ENCODE measurements around the gene UNC79. TPM values are rescaled to one million over a fixed set of nuclear protein-coding genes. Genes with fewer than 3 reads are reported as not detected.

UNC79 gene
- total RNA-seq, 1 donor from 2014 or later = 0.41 TPM

DNA sequence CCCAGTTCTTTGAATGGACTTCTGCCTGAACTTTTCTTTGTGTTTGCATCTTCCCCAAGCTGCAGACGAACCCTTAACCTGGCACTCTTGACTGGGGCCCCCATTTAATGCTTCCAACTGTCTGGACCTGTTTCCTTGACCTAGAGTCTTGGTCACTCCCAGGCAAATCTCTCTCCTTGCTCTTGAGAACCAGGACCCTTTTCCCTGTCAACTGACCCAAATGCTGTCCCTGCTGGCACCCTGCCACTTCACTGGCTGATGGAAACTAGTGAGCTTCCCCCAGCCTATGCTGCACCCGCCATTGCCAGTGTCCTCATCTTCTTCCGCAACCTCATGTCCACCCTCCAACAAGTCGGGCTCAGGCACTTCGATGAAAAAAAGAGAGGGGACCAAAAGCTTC is 278.1 kb downstream of the UNC79 start:
- no peak for DNase-seq

DNA sequence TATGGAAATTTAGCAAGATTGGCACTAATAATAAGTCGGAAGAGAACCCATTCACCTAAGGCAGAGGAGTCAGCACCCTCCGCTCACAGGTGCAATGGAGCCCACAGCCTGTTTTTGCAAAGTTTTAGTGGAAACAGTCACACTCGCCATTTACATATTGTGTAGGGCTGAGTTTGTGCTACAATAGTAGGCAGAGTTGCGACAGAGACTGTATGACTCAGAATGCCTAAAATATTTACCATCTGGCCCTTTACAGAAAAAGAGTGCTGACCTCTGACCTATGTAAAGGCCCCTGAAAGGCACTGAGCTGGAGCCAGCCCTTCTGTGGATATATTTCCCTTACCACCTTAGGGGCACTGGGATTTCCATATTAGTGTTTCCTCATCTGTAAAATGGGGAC is 278.5 kb downstream of the UNC79 start:
- no peak for DNase-seq

DNA sequence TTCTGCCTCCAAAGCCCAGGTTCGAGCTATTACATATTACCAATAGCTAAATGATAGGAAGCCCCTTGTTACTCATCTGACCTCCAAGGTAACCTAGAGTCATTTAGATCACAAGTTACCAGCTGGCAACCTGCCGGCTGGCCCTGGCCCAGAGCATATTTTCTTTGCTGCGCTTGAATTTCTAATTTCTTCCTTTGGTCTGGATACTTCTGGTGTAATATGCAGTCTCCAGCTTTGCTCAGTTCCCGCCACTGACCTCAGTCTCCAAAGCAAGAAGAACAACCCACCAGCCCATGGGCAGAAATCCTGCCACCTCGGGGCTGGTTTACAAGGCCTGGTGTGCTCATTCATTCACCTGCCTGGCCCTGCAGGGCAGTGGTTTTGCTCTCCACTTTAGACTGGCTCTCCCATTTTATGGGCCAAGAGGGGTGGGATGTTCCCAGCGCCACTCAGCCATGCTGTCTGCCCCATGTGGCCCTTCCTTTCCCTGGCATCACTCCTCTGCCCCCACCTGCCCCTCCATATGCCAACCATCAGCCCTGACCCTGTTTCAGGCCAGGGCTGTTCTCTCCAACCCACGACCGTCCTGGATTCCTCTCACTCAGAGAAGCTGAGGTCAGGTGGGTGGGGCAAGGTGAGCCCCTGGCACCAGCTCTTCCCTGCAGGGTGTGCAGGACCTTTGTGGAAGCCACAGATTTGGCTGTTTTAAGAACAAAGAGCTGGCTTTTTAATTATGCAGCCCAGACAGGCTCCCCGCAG is 281.5 kb downstream of the UNC79 start:
- no peak for DNase-seq

DNA sequence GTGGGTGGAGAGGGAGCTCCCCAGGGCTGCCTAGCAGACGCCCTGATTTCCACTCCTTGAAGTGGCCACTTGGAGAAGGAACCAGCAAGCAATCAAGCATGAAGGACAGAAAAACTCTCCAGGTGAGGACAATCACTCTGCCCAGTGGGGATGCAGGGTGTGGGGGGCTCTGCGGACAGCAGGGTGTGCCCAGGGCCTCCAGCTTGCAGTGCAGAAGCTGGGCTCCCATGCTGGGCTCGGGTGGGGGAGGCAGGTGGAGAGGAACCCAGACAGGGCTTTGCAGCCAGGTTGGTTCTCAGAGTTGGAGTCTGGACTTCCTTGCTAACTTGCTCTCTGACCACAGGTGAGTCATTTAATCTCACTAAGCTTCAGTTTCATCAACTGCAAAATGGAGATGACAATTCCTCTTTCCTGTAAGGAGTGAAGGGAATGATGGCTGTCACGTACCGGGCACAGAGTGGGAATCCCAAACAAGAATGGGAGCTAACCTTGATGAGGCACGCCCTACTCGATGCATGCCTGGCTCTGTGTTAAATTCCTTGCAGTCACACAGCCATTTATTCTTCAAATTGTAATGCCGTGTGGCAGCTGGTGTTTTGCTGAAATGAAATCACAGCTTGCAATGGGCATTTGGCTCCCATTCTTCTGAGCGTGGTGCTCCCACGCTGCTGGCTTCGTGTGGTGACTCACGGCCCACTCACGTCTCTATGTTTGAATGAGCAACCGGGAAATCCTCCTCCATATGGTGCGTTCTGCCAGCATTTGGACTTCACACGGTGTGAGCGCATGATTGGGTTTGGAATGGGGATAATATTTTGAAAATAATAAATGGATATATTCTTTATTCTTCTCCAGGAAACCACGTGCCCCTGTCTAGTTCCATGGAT is 282.3 kb downstream of the UNC79 start:
- peak; percentile 35 for DNase-seq

DNA sequence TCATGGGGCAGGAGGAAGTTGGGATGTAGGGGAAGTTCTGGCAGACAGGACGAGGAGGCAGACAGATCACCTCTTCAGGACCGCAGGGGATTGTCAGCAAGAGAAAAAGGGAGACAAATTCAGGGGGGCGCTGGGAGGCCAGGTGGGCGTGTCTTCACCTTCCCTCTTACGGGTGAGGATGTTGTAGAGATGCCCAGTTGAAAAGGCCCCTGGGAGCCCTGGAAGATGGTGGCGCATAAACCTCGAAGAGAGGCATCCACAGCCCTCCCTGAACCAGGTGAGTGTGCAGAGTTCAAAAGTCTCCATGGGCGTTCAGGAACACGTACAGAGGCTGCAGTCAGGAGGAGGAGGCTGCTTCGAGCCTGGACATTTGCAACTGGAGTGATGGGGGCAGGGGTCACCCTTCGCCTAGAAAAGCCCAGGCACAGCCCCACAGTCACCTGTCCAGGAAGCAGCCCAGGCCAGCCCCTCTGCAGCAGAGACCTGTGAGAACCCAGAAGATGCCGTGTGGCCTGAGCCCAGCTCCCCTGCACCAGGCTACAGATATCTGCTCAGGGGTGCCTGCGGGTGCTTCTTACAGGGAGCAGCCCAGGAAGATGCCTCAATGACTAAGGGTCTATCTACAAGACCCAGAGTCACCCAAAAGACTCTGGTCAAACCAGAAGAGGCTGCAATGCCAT is 283.1 kb downstream of the UNC79 start:
- no peak for DNase-seq

DNA sequence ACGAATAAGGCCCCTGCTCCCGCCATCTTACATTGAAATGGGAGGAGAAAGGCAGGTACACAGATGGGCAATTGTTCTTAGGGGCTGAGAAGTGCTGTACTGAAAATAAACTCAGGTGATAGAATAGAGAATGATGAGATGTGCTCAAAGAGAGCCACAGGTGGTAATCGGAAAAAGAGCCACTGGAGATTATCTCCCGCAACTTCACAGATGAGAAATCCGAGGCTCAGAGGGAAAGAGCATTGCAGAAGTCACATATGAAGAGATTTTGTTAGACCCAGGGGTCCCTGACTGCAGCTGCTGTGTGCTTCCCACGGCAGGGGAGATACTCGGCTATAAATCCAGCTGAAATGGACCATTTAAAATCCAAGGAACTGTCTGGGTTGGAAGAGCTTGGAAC is 283.9 kb downstream of the UNC79 start:
- no peak for DNase-seq

DNA sequence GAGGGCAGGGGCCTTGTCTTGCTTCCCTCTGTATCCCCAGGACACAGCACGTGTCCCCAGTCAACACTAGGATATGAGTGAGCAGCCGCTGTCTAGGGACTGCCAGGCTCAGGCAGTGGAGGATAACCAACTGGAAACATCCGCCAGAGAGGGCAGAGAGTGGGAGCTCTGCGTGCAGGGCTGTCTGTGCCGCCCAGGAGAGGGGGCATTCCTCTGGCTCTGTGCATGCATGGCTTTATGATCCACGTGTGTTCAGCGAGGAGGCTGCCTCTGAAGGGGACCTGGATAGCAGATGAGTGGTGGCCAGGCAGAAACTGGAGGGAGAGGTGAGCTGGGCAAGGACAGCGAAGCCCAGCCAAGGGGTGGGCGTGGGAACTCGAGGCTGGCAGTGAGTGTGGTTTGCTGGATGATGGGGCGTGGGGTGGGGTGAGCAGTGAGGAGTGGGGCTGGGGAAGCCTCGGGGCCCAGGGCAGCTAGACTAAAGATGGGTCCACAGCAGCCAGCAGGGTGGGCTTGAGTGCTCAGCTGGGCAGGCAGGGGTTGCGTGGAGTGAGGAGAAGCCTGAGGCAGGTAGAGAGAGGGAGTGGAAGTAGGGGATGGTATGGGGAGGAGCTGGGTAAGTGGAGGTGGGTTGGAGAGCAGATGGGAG is 284.7 kb downstream of the UNC79 start:
- no peak for DNase-seq

DNA sequence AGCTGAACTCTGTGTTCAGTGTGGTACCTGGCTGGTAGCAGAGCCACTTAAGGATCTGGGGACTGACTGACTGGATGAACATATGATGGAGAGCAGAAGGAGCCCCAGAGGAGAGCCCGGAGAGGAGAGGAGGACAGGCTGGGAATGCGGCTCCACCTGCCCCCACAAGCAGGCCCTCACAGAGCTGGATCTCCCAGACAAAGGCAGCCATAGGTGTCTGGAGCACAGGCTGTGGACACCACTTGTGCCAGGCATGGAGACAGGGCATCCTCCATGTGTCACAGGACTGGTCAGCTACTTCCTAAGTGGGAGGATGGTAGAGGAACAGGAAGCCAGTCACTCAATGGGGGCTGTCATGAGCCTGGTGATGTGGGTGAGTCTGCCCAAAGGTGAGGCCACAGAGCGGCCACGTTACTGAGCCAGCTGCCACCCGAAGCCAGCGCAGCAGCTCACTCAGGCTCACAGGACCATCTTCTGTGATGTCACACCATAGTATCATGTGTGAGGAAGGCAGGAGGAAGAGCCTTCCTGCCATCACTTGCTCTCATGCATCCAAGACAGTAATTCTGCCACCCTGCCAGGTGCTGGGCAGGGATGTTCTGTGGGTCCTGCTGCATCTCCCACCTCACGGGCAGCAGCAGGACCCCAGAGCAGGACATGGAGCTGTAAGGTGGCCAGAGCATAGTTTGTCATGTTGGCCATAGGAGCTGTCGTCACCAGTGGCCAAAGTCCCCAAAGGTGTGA is 285.4 kb downstream of the UNC79 start:
- DNase-seq = no peak

DNA sequence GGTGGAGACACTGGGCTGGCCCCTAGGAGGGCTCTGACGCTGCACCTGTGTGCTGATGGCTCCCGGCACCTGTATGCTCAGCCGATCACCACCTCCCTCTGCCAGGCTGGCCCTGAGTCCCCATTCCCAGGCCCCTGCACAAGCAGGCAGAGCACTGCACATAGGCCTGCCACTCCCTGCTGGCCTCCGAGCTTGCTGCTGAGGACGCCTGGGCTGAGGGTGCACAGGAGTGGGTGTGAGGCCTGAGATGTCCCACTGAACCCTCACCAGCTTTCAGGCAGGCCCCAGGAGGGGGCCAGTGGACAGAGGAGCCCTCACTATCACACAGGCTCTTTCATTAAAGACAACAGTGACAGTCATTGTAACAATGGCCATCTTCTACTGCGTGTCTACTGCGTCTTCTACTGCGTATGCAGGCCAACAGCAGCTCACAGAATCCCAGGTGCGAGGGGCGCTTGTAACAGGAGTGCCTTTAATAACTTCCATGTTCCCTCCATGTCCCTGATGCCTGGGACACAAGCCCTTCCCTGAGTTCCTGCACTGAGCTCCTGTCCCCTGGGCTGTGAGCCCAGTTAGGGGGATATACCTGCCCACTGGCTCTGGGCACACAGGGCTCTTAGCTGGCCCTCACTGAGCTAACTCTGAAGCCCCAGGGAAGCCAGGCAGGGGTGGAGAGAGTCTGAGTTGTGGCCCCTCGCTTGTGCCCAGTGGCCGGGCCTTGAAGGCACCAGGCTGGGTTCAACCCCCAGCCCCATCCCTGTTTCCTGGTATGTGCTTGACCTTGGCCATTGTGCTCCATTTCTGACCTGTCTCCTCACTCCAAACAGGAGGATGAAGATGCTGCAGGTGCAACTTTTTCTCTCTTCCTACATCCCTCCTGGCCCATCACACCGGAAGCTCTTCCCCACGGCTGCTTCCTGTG is 286.3 kb downstream of the UNC79 start:
- no peak for DNase-seq

DNA sequence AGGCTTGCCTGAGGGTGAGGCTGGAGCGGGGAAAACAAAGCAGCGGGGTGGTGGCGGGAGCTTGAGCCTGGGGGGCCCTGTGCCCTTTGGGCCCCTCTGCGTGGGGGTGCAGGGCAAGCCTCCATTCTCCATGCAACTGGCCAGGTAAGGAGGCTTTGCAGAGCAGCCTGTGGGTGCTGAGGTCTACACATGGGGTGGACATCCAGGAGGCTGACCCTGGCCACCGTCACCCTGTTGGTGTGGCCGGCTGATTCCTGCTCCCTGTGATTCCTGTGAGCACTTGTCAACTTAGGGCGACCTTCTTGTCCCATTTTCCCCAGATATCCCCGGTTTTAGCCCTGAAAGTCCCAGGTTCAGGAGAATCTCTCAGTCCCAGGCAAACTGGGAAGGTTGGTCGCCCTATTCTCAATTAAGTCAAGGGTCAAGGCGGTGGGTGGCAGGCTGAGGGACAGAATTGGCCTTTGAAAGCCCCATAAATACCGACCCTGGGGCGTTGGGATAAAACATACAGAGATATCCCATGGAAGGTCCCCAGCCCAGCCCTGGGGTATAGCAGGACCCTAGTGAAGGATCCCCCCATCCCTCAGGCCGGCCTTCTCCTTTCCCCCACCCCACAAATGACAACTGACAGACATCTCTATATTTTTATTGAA is 287.1 kb downstream of the UNC79 start:
- DNase-seq = no peak

DNA sequence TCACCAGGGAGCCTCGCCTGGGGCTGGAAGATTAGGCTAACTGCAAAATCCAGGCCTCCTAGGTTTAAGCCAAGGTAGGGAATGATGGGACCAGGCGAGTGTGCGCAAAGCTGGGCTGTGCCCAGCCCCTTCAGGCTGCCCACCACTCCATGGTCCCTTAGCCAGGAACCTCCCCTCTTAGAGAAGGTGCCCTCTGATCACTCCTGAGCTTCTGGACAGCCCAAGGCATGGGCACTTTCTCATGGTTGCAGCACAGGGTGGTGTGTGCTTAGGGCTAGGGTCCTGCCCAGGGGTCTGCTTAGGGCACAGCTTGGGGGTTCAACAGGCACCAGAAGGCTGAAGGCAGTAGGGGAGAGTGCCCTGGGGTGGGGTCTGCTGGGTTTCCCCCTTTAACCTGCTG is 288.5 kb downstream of the UNC79 start:
- no peak for DNase-seq

DNA sequence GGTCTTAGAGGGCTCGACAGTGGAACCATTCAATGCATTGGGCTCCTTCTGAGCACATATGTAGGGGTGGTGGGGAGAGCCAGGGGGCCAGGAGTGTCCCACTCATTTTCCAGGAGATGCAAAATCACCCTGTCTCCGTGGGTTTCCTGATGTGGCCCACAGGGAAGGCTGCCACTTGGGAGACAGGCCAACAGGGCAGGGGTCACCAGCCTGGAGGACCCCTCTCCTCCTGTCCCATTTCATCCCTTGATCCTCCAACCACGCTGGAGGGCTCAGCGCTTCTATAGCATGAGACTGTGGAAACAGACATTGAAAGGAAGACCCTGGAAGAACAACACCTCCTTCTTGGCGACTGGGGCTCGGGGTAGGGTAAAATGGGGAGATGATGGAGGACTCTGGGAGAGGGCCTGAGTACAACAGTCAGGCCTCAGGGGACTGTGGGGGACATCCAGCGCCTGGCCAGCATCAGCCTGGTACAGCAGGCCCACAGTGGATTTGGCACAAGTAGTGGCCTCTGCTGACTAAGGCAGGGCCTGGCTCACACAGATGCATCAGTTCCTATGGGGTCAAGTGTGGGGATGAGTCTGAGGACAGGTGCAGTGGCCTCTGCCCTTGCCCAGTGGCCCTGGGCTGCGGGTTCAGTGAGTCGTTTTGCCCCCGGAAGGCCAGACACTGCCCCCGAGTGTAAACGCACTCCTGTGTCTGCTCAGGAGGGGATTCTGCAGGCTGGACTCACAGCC is 289.5 kb downstream of the UNC79 start:
- DNase-seq = no peak

DNA sequence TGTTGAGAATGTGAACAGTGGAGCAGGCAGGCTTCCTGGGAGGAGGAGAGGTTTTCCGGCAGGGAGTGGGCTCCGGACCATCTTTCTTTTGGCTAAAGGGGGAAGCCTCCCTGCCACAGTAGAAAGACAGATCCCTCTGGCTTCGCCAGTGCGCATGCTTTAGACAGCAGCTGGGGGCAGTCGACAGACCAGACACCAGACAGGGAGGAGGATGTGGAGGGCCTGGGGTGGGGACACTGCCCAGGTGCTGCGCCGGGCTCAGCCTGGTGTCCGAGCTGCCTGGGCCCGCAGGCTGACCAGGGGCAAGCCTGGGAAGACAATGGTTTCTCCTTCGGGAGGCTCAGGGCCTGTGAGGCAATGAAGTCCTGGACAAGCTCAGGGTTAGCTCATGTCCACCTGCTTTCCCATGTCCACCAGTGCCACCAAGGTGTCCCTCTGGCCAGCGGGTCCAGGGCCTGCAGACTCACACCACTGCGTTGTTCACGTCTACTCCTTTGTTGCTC is 290.3 kb downstream of the UNC79 start:
- no peak for DNase-seq

DNA sequence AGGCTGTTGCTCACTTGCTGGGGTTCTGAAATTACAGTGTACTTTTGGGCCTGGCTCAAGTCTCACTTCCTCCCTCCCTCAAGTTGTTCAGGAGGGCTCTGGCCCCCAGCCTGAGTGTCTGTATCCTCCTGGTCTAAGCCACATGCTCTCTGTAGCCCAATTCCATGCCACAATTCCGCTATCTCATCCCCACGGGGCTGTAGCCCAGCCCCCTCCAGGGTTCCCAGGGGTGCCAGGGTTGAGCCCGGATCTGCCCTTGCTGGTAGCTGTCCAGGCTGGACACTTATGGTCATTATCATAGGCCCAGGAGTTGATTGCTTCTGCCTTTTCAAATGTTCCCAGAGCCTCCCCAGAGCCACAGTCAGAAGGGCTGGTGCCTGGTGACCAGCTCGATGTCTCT is 292.3 kb downstream of the UNC79 start:
- no peak for DNase-seq

DNA sequence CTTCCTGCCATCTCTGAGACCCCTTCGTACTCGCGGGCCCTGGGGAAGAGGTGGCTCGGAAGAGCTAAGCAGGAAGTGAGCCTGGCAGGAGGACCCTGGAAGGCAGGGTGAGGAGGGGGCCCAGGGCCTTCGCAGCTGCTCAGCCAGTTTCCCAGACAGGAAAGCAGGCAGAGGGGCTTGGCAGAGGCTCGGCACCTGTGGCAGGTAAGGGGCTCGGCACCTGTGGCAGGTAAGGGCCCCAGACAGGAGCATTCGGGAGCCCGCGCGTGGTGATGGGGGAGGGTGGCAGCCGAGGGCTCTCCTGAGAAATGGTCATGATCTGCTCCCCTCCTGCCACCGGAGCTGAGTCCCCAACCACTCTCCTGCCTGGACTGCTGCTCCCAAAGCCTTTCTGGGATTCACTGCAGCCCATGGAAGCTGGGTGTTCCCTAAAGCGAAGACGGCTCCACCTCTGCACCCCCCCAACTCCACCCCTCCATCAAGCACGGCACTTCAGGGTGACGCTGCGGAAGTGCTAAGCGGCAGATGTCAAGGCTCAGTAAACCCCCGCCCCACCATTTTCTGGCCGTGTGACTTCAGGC is 294.4 kb downstream of the UNC79 start:
- DNase-seq = no peak

DNA sequence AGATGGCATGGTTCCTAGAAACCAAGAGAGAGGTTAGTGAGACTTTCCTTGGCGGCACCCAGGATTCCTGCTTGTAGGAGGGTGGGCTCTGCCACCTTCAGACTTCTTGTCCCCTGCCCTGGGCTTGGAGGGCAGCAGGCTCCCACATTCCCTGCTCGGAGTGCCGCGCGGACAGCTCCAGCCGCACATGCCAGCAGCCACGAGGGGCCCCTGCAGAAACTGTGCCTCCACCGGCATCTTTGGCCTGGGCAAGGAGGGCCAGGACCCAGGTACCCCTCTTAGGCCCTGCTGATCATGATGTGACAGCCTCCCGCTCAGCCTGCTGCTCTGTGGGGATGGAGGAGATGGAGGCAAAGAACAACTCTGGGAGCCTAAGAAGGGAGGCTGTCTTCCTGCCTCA is 295.3 kb downstream of the UNC79 start:
- DNase-seq = no peak

DNA sequence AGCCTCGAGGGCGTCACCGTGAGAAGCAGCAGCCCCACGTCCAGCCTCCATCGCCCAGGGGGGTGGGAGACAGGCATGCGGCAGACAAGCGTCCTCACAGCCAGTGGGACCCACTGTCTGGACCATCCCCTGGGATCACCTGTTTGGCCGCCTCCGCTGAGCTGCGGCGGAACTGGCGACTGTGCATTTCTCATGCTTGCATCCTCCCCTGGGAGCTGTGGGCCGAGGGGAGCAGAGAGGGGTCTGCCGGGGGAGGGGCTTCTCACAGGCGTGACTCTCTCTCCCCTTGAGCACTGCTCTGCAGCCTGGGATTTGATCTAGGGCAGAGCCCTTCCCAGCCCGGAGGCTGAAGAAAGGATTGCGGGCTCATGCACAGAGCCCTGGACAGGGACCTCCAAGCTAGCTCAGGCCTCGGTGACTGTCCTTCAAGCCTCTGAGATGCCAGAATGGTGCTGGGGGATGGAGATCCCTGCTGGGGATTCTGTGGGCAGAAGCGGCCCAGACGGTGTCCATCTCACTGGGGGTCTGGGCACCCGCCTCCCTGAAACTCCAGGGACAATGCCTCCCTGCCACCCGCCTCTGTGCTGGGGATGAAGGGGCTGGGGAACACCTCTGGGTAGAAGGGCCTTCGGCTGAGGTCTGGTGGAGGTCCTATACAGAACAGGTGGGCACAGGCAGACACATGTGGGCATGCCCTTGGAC is 296.5 kb downstream of the UNC79 start:
- DNase-seq = no peak
